MCF 10A (cell line): ENCODE measurements around the gene OBSL1. TPM values are rescaled to one million over a fixed set of nuclear protein-coding genes. Genes with fewer than 3 reads are reported as not detected.

Source experiments
- BruUV-seq: library from RNA; stranded (reverse); fragments of 400-500 nt; replicated peaks from 2 replicates; lab custom pipeline; 2021; lab: Mats Ljungman, UMichigan
- CTCF ChIA-PET: fragments of 300-600 bp; sonication (Branson Sonifier 250); formaldehyde crosslinking; extraction: SDS; loops from one replicate; lab custom pipeline; 2021; ENCODE audit warnings: antibody characterized with exemption, inconsistent platforms; lab: Yijun Ruan, JAX
- POLR2A ChIA-PET: fragments of 300-600, 350-650 bp; sonication (Branson Sonifier 250); formaldehyde crosslinking; extraction: SDS; loops from one replicate; lab custom pipeline; 2020; ENCODE audit warnings: antibody characterized with exemption, inconsistent platforms; lab: Yijun Ruan, JAX
- DNase-seq: peaks from one replicate; pipeline ENCODE4 v3.0.0-alpha.2; 2018; ENCODE audit not compliant: unreplicated experiment
- H3K27ac Mint-ChIP-seq: one replicate; pipeline ENCODE4 v1.8.0; 2022; ENCODE audit warnings: mild to moderate bottlenecking, low read depth, mixed read lengths; ENCODE audit not compliant: unreplicated experiment
- H3K27me3 Mint-ChIP-seq: one replicate; pipeline ENCODE4 v1.8.0; 2022; ENCODE audit warnings: mixed read lengths; ENCODE audit not compliant: insufficient read depth, unreplicated experiment
- H3K36me3 Mint-ChIP-seq: one replicate; pipeline ENCODE4 v1.8.0; 2022; ENCODE audit warnings: mild to moderate bottlenecking, moderate library complexity, mixed read lengths; ENCODE audit not compliant: insufficient read depth, unreplicated experiment
- H3K4me1 Mint-ChIP-seq: one replicate; pipeline ENCODE4 v1.8.0; 2022; ENCODE audit warnings: mixed read lengths; ENCODE audit not compliant: insufficient read depth, unreplicated experiment
- H3K4me3 Mint-ChIP-seq: one replicate; pipeline ENCODE4 v1.8.0; 2022; ENCODE audit warnings: mild to moderate bottlenecking, moderate library complexity, mixed read lengths; ENCODE audit not compliant: unreplicated experiment
- H3K9me3 Mint-ChIP-seq: one replicate; pipeline ENCODE4 v1.8.0; 2022; ENCODE audit warnings: mixed read lengths; ENCODE audit not compliant: unreplicated experiment
- CTCF ChIP-seq: fragments of 200-600 bp; IDR thresholded peaks from one replicate; pipeline ENCODE4 v1.8.0; 2022; ENCODE audit warnings: antibody characterized with exemption, mild to moderate bottlenecking; ENCODE audit not compliant: unreplicated experiment
- intact Hi-C: fragments of 100-400 bp; cut with micrococcal nuclease; formaldehyde crosslinking; loops from 2 replicates; pipeline ENCODE4 v1.14.1; 2022
- total RNA-seq: library from RNA; stranded (reverse); gene quantifications from 2 replicates; pipeline ENCODE4 v1.2.3, GENCODE V29; 2022

The OBSL1 gene
- total RNA-seq, 1 experiment from 2014 or later = 29.0 TPM

- ChIA-PET CTCF (interaction anchor here (0.6 to 4.6 kb wide), 3 partner anchors 49 to 753 kb away, joined by 3 to 22 read pairs (median 3); no protein-coding TSS in a partner anchor), POLR2A (no interaction called here)
- no peak for DNase-seq
- no peaks in the 10 kb centered on the region for H3K27me3 Mint-ChIP-seq
- BruUV-seq = no TSS peak
- H3K27ac Mint-ChIP-seq = no peak overlapping the region
- intact Hi-C loops = no loop called here
- TF ChIP-seq CTCF = no peak
- H3K9me3 Mint-ChIP-seq = no peaks in the 10 kb centered on the region
- no peaks in the 10 kb centered on the region for H3K4me1 Mint-ChIP-seq
- no peak overlapping the region for H3K4me3 Mint-ChIP-seq
- peaks cover 11% of the 10 kb centered on the region for H3K36me3 Mint-ChIP-seq
These were observed 7.9 kb downstream of the OBSL1 start for GRCh38 chr2:219563271-219563928.

GRCh38 chr2:219562049-219563020 is 9.0 kb downstream of the OBSL1 start:
- intact Hi-C loops = no loop called here
- Mint-ChIP-seq H3K4me3 (no peak overlapping the region), H3K4me1 (no peaks in the 10 kb centered on the region), H3K27me3 (no peaks in the 10 kb centered on the region), H3K36me3 (peaks cover 4% of the 10 kb centered on the region), H3K9me3 (no peaks in the 10 kb centered on the region), H3K27ac (no peak overlapping the region)
- TSS peak; percentile 33 for BruUV-seq
- CTCF ChIA-PET = interaction anchor here (0.5 to 4.6 kb wide), 12 partner anchors 9 to 1303 kb away, joined by 3 to 23 read pairs (median 4); partner anchors contain the start of genes INHA, OBSL1 and STK11IP
- no peak for TF ChIP-seq CTCF
- no peak for DNase-seq
- POLR2A ChIA-PET = interaction anchor here (0.7 to 1.9 kb wide), 2 partner anchors 19 to 134 kb away, joined by 3 to 6 read pairs; partner anchors contain the start of genes CHPF and TMEM198

GRCh38 chr2:219561179-219562048 is 9.9 kb downstream of the OBSL1 start:
- no peaks in the 10 kb centered on the region for H3K9me3 Mint-ChIP-seq
- H3K27me3 Mint-ChIP-seq = no peaks in the 10 kb centered on the region

More at GRCh38 chr2:219561179-219562048, 9.9 kb downstream of the OBSL1 start:
- Mint-ChIP-seq H3K4me1 (no peaks in the 10 kb centered on the region), H3K36me3 (peaks cover 4% of the 10 kb centered on the region), H3K4me3 (no peak overlapping the region), H3K27ac (no peak overlapping the region)
- intact Hi-C loops = no loop called here
- TF ChIP-seq CTCF = no peak
- DNase-seq = no peak
- CTCF ChIA-PET = interaction anchor here (0.5 to 4.6 kb wide), 22 partner anchors 7 to 131 kb away, joined by 3 to 23 read pairs (median 6); partner anchors contain the start of genes CHPF, INHA, OBSL1 and STK11IP
- BruUV-seq = no TSS peak
- POLR2A ChIA-PET = interaction anchor here (0.7 to 1.9 kb wide), 2 partner anchors 18 to 135 kb away, joined by 3 to 6 read pairs; partner anchors contain the start of genes CHPF and TMEM198
